Dendritic cell treated with granulocyte-macrophage colony-stimulating factor and Interleukin-4, amounts not matched to agents 40 ng/mL and 50 ng/mL, for 4 days (primary cell): ENCODE results near the gene KRTAP3-1.
"Not testable (repeated sequence)": the region's sequence is repeated elsewhere in the genome, so short reads cannot be mapped to it uniquely, and the experiment has no call there.

Experiments used
- H3K27ac Mint-ChIP-seq: one replicate; pipeline ENCODE4 v1.8.0; 2022; ENCODE audit warnings: mild to moderate bottlenecking, mixed read lengths
- H3K27me3 Mint-ChIP-seq: one replicate; pipeline ENCODE4 v1.8.0; 2022; ENCODE audit warnings: mild to moderate bottlenecking, mixed read lengths
- H3K36me3 Mint-ChIP-seq: one replicate; pipeline ENCODE4 v1.8.0; 2022; ENCODE audit warnings: low read depth, mixed read lengths
- H3K4me1 Mint-ChIP-seq: one replicate; pipeline ENCODE4 v1.8.0; 2022; ENCODE audit warnings: low read depth, mixed read lengths
- H3K4me3 Mint-ChIP-seq: one replicate; pipeline ENCODE4 v1.8.0; 2022; ENCODE audit warnings: mild to moderate bottlenecking, moderate library complexity, mixed read lengths
- H3K9me3 Mint-ChIP-seq: one replicate; pipeline ENCODE4 v1.8.0; 2022; ENCODE audit warnings: mixed read lengths
- intact Hi-C: fragments of 100-400 bp; cut with micrococcal nuclease; formaldehyde crosslinking; loops from one replicate; pipeline ENCODE4 v1.15.0; 2022

KRTAP3-1 gene

GRCh38 chr17:41008811-41009210 lies at the start of gene KRTAP3-1:
KRTAP3-1 (minus strand) TSS chr17:41009128; CDS start chr17:41009074, 54 bp downstream.
- Mint-ChIP-seq H3K27ac (no peak within 1 kb of the TSS), H3K9me3 (no peaks in the 10 kb centered on the region), H3K4me3 (no peak within 1 kb of the TSS), H3K4me1 (no peaks in the 10 kb centered on the region), H3K27me3 (peaks cover 2% of the 10 kb centered on the region), H3K36me3 (no peaks in the 10 kb centered on the region)
- intact Hi-C loops, result no loop called here

- no peaks in the 10 kb centered on the region for H3K4me1 Mint-ChIP-seq
- H3K36me3 Mint-ChIP-seq, result no peaks in the 10 kb centered on the region
- peaks cover 31% of the 10 kb centered on the region for H3K27me3 Mint-ChIP-seq
- H3K4me3 Mint-ChIP-seq, result no peak overlapping the region
- intact Hi-C loops, result no loop called here
- no peaks in the 10 kb centered on the region for H3K9me3 Mint-ChIP-seq
- no peak overlapping the region for H3K27ac Mint-ChIP-seq
These were observed 48.6 kb upstream of the KRTAP3-1 start for GRCh38 chr17:41057547-41057946.

- H3K4me1 Mint-ChIP-seq, intact Hi-C loops, H3K4me3 Mint-ChIP-seq, H3K27ac Mint-ChIP-seq, H3K36me3 Mint-ChIP-seq, H3K9me3 Mint-ChIP-seq: not testable (repeated sequence)
- peaks cover 22% of the 10 kb centered on the region for H3K27me3 Mint-ChIP-seq
These were observed 46.2 kb upstream of the KRTAP3-1 start, which contains the start of gene KRTAP2-2 for GRCh38 chr17:41055130-41055529. KRTAP2-2 (minus strand) TSS chr17:41055230; CDS start chr17:41055211, 19 bp downstream.

DNA sequence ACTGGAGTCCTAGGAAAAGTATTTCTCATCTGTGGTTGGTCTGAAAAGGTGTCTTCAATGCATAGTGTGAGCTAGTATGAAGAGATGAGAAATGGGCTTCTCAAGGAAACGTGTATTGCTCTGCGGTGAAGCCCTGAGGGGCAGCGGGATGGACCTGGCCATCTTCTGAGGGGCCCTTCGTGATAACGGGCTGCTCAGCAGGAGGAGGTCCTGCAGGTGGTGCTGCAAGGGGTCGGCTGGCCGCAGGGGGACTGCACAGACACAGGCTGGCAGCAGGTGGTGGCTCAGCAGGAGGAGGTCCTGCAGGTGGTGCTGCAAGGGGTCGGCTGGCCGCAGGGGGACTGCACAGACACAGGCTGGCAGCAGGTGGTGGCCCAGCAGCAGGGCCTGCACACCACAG lies 45.6 kb upstream of the KRTAP3-1 start:
- H3K4me3 Mint-ChIP-seq, H3K36me3 Mint-ChIP-seq, H3K9me3 Mint-ChIP-seq, intact Hi-C loops, H3K27ac Mint-ChIP-seq, H3K4me1 Mint-ChIP-seq: not testable (repeated sequence)
- peaks cover 21% of the 10 kb centered on the region for H3K27me3 Mint-ChIP-seq

DNA sequence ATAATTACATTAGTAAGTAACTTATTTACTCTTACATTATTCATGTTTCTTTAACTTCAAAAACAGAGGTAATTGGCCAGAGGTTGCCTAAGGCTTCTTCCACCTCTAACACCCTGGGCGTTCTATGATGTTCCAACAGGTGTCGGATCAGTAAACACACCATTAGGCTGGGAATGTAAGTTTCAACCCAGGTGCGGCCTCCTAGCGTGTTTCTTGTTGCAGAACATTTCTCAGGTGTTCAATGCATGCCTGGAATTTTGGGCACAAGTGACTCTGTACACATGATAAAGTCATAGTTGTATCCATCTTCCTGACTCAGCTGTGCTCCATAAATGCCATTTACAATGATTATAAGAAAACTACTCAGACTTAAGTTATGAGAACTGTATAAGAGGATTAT lies 45.1 kb upstream of the KRTAP3-1 start:
- peaks cover 18% of the 10 kb centered on the region for H3K27me3 Mint-ChIP-seq
- H3K36me3 Mint-ChIP-seq, result no peaks in the 10 kb centered on the region
- H3K27ac Mint-ChIP-seq, result no peak overlapping the region
- no peak overlapping the region for H3K4me3 Mint-ChIP-seq
- H3K9me3 Mint-ChIP-seq, result no peaks in the 10 kb centered on the region
- intact Hi-C loops, result no loop called here
- H3K4me1 Mint-ChIP-seq, result no peaks in the 10 kb centered on the region

DNA sequence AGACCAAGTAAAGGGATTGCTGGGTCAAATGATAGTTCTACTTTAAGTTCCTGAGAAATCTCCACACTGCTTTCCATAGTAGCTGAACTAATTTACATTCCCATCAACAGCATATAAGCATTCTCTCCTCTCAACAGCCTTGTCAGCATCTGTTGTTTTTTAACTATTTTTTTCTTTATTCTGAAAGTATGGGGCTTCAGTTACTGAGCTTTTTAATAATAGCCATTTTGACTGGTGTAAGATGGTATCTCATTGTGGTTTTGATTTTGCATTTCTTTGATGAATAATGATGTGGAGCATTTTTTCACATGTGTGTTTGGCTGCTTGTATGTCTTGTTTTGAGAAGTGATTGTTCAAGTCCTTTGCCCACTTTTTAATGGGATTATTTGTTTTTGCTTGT lies 43.6 kb upstream of the KRTAP3-1 start:
- intact Hi-C loops, result no loop called here
- H3K27ac Mint-ChIP-seq, result no peak overlapping the region
- no peak overlapping the region for H3K4me3 Mint-ChIP-seq
- H3K9me3 Mint-ChIP-seq, result no peaks in the 10 kb centered on the region
- H3K36me3 Mint-ChIP-seq, result no peaks in the 10 kb centered on the region
- peaks cover 20% of the 10 kb centered on the region for H3K27me3 Mint-ChIP-seq
- no peaks in the 10 kb centered on the region for H3K4me1 Mint-ChIP-seq

DNA sequence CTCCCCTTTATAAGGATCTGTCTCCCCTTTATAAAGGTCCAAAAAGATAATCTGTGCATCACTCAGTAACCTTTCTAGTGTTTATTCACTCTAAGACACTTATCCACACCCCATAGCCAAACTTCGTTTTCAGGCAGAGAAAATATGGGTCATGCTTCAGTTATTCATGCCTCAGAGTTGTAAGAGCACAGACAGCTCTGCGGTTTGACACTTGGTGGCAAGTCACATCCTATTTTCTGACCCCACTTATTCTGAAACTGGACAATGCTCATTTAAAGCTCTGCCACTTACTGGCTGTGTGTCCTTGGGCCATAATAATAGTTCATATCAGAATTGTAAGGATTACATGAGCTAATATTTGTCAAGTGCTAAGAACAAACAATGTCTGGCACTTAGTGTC lies 40.2 kb upstream of the KRTAP3-1 start:
- Mint-ChIP-seq H3K9me3 (no peaks in the 10 kb centered on the region), H3K27me3 (peaks cover 24% of the 10 kb centered on the region), H3K36me3 (no peaks in the 10 kb centered on the region), H3K4me1 (no peaks in the 10 kb centered on the region), H3K27ac (no peak overlapping the region), H3K4me3 (no peak overlapping the region)
- intact Hi-C loops, result no loop called here

DNA sequence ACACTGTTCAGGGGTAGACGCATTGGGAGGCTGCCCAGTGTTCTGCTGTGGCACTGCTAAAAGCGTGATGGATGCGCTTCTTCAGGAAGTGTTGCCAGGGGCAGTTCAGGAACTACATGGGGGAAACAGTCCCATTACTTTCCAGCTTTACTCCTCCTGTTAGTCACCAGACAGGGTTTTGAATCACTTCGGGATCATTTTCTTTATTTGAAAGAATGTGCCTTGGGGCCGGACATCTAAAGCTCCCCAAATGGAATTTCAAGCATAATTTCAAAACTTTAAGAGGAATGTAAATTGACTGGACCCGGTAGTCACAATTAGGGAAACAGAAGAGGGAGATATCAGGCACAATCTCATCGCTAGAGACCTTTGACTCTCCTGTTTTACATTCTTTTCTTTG lies 39.5 kb upstream of the KRTAP3-1 start:
- Mint-ChIP-seq H3K27me3 (peaks cover 24% of the 10 kb centered on the region), H3K27ac (no peak overlapping the region)

DNA sequence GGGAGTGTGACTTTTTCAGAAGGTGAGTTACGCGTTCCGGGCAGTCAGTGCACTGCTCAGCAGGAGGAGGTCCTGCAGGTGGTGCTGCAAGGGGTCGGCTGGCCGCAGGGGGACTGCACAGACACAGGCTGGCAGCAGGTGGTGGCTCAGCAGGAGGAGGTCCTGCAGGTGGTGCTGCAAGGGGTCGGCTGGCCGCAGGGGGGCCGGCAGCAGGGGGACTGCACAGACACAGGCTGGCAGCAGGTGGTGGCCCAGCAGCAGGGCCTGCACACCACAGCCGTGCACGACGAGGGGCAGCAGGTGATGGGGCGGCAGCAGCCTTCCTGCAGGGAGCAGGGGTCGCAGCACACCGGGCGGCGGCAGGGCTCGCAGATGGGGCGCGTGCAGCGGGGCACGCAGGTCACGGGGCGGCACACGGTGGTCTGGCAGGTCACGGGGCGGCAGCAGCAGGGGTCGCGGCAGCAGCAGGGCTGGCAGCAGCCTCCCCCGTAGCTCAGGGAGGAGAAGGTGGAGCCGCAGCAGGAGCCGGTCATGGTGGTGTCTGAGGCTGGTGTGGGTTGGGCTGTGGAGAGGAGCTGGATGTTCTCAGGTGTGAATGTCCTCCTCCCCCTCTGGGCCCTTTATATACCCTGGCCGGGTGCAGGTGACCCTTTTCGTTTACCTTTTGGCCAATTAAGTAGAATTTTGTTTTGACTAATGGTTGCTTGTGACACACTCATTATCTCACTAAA lies 38.0 kb upstream of the KRTAP3-1 start, which contains the start of gene KRTAP2-1:
Gene KRTAP2-1, minus strand, starts transcription at position 582 of the 731 bp plus-strand sequence. Its CDS starts 49 bp downstream, at position 533.
- intact Hi-C loops, H3K36me3 Mint-ChIP-seq, H3K27ac Mint-ChIP-seq, H3K9me3 Mint-ChIP-seq, H3K4me3 Mint-ChIP-seq, H3K4me1 Mint-ChIP-seq: not testable (repeated sequence)
- peaks cover 24% of the 10 kb centered on the region for H3K27me3 Mint-ChIP-seq

More for the DNA sequence above, 39.5 kb upstream of the KRTAP3-1 start:
- Mint-ChIP-seq H3K4me3 (no peak overlapping the region), H3K9me3 (peaks cover 5% of the 10 kb centered on the region), H3K36me3 (no peaks in the 10 kb centered on the region), H3K4me1 (no peaks in the 10 kb centered on the region)
- intact Hi-C loops, result no loop called here

DNA sequence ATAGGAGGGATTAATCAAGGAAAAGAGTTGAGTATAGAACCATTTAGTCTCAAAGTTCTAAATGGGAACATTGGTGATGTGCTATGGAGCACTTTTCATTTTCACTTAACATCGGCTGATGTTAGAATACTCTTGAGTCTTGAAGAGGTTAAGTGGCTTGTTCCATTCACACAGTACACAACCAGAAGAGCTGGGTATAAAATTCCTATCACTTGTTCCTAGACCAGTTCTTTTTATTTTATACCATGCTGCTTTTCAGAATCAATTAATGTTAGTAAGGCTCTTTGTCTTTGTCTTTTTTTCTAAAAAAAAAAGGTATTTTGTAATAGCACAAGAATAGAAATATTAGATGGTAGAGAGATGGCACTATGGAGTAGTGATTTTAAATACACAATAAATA lies 34.0 kb upstream of the KRTAP3-1 start:
- H3K4me1 Mint-ChIP-seq, result no peaks in the 10 kb centered on the region
- intact Hi-C loops, result no loop called here
- H3K27ac Mint-ChIP-seq, result no peak overlapping the region
- H3K36me3 Mint-ChIP-seq, result no peaks in the 10 kb centered on the region
- peaks cover 7% of the 10 kb centered on the region for H3K27me3 Mint-ChIP-seq
- peaks cover 9% of the 10 kb centered on the region for H3K9me3 Mint-ChIP-seq
- no peak overlapping the region for H3K4me3 Mint-ChIP-seq

DNA sequence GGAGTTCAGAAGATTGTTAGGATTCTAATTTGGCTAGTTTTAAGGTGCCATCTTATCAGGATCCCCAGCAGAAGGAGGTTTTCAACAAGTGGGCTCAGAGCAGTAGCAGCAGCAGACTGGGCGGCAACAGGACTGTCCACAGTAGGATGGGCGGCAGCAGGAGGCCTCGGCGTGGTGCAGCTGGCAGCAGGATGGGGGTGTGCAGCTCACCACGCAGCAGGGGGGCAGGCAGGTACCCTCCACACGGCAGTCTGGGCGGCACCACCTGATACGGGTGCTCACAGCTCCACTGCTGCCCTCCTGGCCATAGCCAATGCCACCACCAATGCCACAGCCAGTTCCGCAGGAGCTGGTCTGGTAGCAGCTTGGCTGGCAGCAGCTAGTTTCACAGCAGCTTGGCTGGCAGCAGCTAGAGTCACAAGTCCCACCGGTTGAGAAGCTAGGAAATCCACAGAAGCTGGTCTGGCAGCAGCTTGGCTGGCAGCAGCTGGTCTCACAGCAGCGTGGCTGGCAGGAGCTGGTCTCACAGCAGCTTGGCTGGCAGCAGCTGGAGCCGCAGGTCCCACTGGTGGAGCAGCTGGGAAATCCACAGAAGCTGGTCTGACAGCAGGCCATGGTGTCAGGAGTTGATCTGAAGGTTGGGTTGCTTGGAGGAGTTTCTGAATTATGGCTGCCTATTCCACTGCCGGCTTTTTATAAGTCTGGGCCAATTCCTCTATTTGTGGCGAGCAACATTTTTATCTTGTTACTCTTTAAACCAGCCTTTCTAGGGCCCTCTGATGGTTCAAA lies 32.0 kb upstream of the KRTAP3-1 start, which contains the start of gene KRTAP1-1:
Gene KRTAP1-1, minus strand, starts transcription at position 668 of the 789 bp plus-strand sequence. Its CDS starts 53 bp downstream, at position 615.
- H3K4me3 Mint-ChIP-seq, H3K4me1 Mint-ChIP-seq, H3K36me3 Mint-ChIP-seq, intact Hi-C loops, H3K27ac Mint-ChIP-seq, H3K27me3 Mint-ChIP-seq, H3K9me3 Mint-ChIP-seq: not testable (repeated sequence)

DNA sequence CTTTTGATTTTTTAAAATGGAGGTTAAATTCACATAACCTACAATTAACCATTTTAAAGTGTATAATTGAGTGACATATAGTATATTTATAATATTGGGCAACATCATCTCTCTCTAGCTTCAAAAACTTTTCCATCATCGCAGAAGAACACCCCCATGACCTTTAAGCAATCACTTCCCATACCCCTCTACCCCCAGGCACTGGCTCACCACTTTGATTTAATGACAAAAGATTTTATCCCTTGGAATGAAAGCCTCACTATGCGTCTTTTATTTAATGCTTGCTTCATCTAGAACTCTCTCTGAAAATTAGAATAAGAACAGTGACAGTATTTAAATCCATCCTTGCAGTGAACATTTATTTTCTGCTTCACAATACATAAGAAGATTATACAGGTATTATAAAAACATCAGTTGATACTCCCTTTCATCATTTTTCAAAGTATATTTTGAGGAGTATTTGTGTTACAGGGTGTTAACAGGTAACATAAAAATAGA lies 29.0 kb upstream of the KRTAP3-1 start:
- intact Hi-C loops, result no loop called here
- Mint-ChIP-seq H3K4me3 (no peak overlapping the region), H3K36me3 (no peaks in the 10 kb centered on the region), H3K27me3 (peaks cover 2% of the 10 kb centered on the region), H3K27ac (no peak overlapping the region), H3K4me1 (no peaks in the 10 kb centered on the region), H3K9me3 (no peaks in the 10 kb centered on the region)

DNA sequence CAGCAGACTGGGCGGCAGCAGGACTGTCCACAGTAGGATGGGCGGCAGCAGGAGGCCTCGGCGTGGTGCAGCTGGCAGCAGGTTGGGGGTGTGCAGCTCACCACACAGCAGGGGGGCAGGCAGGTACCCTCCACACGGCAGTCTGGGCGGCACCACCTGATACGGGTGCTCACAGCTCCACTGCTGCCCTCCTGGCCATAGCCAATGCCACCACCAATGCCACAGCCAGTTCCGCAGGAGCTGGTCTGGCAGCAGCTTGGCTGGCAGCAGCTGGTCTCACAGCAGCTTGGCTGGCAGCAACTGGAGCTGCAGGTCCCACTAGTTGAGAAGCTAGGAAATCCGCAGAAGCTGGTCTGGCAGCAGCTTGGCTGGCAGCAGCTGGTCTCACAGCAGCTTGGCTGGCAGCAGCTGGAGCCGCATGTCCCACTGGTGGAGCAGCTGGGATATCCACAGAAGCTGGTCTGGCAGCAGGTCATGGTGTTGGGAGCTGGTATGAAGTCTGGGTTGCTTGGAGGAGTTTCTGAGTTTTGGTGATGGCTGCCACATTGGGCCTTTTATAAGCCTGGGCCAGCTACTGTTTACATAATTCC lies 25.5 kb upstream of the KRTAP3-1 start, which contains the start of gene KRTAP1-3:
Gene KRTAP1-3, minus strand, starts transcription at position 529 of the 590 bp plus-strand sequence. Its CDS starts 53 bp downstream, at position 476.
- intact Hi-C loops, H3K4me3 Mint-ChIP-seq, H3K27ac Mint-ChIP-seq, H3K27me3 Mint-ChIP-seq, H3K4me1 Mint-ChIP-seq, H3K9me3 Mint-ChIP-seq, H3K36me3 Mint-ChIP-seq: not testable (repeated sequence)
